Stimulated activated CD4-positive, alpha-beta T cell treated with anti-CD3 and anti-CD28 coated beads, Interleukin-4, amount 100 ng/mL, for 48 hours (primary cell): Measurements from ENCODE around the gene SNRPB.
"Not testable (repeated sequence)": the region's sequence is repeated elsewhere in the genome, so short reads cannot be mapped to it uniquely, and the experiment has no call there.

Source experiments
- DNase-seq, 2 donors: peaks; one replicate each; pipeline ENCODE4 v3.0.0-alpha.2; 2020; ENCODE audit warnings: low read depth in 2 of 2

Gene SNRPB

GRCh38 chr20:2470423-2471193, at the start of gene SNRPB:
Gene SNRPB (minus strand): TSS chr20:2470789. CDS start chr20:2470690, 99 bp downstream.
- peak; percentile 93 to 95 for DNase-seq

GRCh38 chr20:2519115-2519809, 48.7 kb upstream of the SNRPB start:
- DNase-seq: no peak

- no peak for DNase-seq
These were observed 48.0 kb upstream of the SNRPB start for GRCh38 chr20:2518558-2518957.

GRCh38 chr20:2518096-2518495, 47.5 kb upstream of the SNRPB start:
- no peak for DNase-seq

- no peak for DNase-seq
These were observed 45.8 kb upstream of the SNRPB start for GRCh38 chr20:2516399-2516798.

GRCh38 chr20:2515203-2515602, 44.6 kb upstream of the SNRPB start:
- no peak for DNase-seq

- DNase-seq: no peak
These were observed 39.2 kb upstream of the SNRPB start for GRCh38 chr20:2509794-2510193.

- DNase-seq: no peak
These were observed 38.8 kb upstream of the SNRPB start for GRCh38 chr20:2509468-2509781.

GRCh38 chr20:2508631-2509467, 38.3 kb upstream of the SNRPB start, which contains the start of gene ZNF343:
Gene ZNF343 (minus strand): TSS chr20:2508915. CDS start chr20:2493895, 15,020 bp downstream.
- DNase-seq: peak; percentile 62 to 63

GRCh38 chr20:2507875-2508630, 37.5 kb upstream of the SNRPB start:
- DNase-seq: no peak

- DNase-seq: no peak
These were observed 36.9 kb upstream of the SNRPB start for GRCh38 chr20:2507464-2507863.

- not testable (repeated sequence) for DNase-seq
These were observed 35.8 kb upstream of the SNRPB start for GRCh38 chr20:2506426-2506825.

- DNase-seq: not testable (repeated sequence)
These were observed 34.2 kb upstream of the SNRPB start for GRCh38 chr20:2504803-2505202.

GRCh38 chr20:2502808-2503384, 32.3 kb upstream of the SNRPB start:
- DNase-seq: not testable (repeated sequence)

GRCh38 chr20:2485661-2486060, 15.1 kb upstream of the SNRPB start:
- no peak for DNase-seq

GRCh38 chr20:2485080-2485479, 14.5 kb upstream of the SNRPB start:
- DNase-seq: no peak

GRCh38 chr20:2483504-2483903, 12.9 kb upstream of the SNRPB start:
- no peak for DNase-seq

- DNase-seq: no peak
These were observed 9.8 kb upstream of the SNRPB start for GRCh38 chr20:2480381-2480780.

GRCh38 chr20:2476742-2477615, 6.4 kb upstream of the SNRPB start:
- no peak for DNase-seq
